SJSA1 (cell line): ENCODE results near the gene C6orf120. TPM values are rescaled to one million over a fixed set of nuclear protein-coding genes. Genes with fewer than 3 reads are reported as not detected.

ENCODE experiments used
- DNase-seq, 2 experiments: peaks; one replicate each; pipeline ENCODE4 v3.0.0-alpha.2; 2015 to 2020; ENCODE audit warnings: low spot score in 2 of 2, low read depth in 1 of 2
- H3K27ac ChIP-seq: fragments of 250-450 bp; sonication (Bioruptor Pico); 2 replicates; pipeline ENCODE4 v1.5.1; 2020; ENCODE audit warnings: mild to moderate bottlenecking, moderate library complexity
- H3K27me3 ChIP-seq: fragments of 250-450 bp; sonication (Bioruptor Pico); replicated peaks from 2 replicates; pipeline ENCODE4 v1.5.1; 2020; ENCODE audit warnings: mild to moderate bottlenecking, moderate library complexity
- H3K36me3 ChIP-seq: fragments of 250-450 bp; sonication (Bioruptor Pico); 2 replicates; pipeline ENCODE4 v1.5.1; 2020; ENCODE audit warnings: mild to moderate bottlenecking
- H3K4me1 ChIP-seq: fragments of 250-450 bp; sonication (Bioruptor Pico); replicated peaks from 2 replicates; pipeline ENCODE4 v1.6.1; 2021; ENCODE audit warnings: mild to moderate bottlenecking
- H3K4me3 ChIP-seq: fragments of 250-450 bp; sonication (Bioruptor Pico); 2 replicates; pipeline ENCODE4 v1.5.1; 2020; ENCODE audit warnings: mild to moderate bottlenecking
- H3K9me3 ChIP-seq: fragments of 250-450 bp; sonication (Bioruptor Pico); replicated peaks from 2 replicates; pipeline ENCODE4 v1.5.1; 2020; ENCODE audit warnings: mild to moderate bottlenecking
- total RNA-seq: library from RNA; depleted of rRNA; stranded (reverse); fragments of >200 nt; shearing (Covaris generic); gene quantifications from 2 replicates; pipeline ENCODE4 v1.2.3, GENCODE V29; 2014

The C6orf120 gene
- total RNA-seq, 1 experiment from 2014 or later = 34.0 TPM

DNA sequence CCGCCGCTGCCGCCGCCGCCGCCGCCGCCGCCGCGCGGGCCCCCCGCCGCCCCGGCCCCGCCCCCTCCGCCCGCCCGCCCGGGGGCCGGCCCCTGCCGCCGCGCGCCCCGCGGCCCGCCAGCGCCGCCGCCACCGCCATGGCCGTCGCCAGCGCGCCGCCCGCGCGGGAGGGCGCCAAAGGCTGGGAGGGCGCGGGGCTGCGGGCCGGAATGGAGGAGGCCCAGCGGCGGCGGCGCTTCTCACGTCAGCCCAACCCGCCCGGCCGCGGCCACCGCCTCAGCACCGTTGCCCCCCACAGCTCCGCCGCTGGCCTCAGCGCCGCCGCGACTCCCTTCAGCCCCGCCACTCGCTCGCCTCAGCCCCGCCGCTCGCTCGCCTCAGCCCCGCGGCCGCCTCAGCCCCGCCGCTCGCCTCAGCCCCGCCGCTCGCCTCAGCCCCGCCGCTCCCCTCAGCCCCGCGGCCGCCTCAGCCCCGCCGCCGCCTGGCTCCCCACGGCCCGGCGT, 22.1 kb downstream of the C6orf120 start:
- Histone ChIP-seq H3K27ac (no peak overlapping the region), H3K36me3 (peaks cover 7% of the 10 kb centered on the region), H3K9me3 (no peaks in the 10 kb centered on the region; the same call in 1 of the 2 replicates), H3K4me1 (peaks cover 18% of the 10 kb centered on the region), H3K4me3 (peak overlapping the region; percentile 96), H3K27me3 (no peaks in the 10 kb centered on the region)
- peak in 1 of 2 experiments; percentile 9 for DNase-seq

DNA sequence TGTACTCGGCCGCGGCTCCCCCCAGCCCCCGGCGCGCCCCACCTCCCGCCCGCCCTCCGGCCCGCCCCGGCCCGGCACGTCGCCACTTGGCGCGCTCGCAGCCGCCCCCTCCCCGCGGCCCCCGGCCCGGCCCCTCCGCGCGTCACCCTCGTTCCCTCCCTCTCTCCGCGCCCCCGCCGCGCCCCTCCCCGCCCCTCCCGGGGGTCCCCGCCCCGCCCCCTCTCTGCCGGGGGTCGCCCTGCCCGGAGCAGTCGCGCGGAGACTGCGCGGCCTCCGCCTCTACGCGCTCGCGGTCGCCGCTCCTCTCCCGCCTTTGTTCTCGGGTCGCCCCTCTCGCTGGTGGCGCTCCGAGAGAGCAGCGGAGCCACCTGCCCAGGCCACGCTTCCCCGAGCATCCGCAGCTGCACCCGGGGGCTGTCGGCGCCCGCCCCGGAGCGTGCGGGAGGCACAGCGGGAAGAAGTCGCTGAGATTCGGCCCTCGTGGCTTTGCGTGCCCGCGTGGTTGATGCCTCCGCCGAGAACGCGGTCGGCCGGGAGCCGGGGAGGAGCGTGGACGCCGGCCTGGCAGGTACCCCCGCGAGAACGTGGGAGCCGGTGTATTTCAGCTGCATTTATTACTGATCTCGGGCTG, 22.7 kb downstream of the C6orf120 start, which contains the start of gene PHF10:
Gene PHF10, minus strand, starts transcription at position 7 of the 631 bp plus-strand sequence. CDS start 569 bp downstream, outside the sequence.
- H3K27me3 ChIP-seq = no peaks in the 10 kb centered on the region
- peak in 1 of 2 experiments; percentile 37 for DNase-seq
- peak within 1 kb of the TSS; percentile 96 for H3K4me3 ChIP-seq
- peaks cover 7% of the 10 kb centered on the region for H3K36me3 ChIP-seq
- no peaks in the 10 kb centered on the region; the same call in 1 of the 2 replicates for H3K9me3 ChIP-seq
- peaks cover 18% of the 10 kb centered on the region for H3K4me1 ChIP-seq
- peak within 1 kb of the TSS; percentile 67 for H3K27ac ChIP-seq

DNA sequence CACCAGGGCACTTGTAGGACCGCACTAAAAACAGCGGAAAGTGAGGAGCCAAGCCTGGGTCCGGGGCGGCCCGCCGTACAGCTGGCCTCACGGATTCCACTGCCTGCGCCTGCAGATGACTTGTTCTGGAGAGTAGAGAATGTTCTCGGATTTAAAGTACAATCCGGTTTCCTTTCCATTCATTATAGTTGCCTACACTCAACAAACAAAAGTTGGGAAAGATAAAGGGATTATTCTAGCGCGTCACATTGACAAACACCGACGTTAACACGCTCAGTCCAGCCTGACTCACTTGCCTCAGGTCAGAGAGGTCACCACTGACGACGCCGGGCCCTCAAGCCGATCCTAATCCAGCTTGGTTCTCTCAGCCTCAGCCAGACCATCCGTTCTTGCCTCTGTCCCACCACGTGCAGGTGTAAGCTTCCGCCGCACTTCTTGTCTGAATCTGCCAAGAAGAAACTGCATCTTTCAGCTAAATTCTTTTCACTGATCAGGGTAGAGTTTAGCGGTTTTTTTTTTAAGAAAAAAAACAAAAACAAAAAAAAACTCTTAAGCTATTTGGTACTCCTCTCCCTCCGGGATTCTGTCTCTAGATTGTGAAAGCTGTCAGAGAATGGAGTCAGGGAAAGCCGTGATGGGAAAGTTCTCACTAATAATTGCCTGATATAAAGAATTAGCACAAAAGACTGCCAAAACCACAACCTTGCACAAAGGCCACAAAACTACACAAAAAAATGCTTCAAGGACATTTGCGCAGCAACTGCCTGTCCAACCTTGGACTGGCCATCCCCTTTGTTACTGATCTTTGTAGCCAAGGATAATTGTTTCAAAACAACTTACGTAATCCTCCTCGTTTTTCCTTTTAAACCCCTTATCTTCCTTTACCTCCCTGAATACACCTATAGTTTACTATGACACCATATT, 23.5 kb downstream of the C6orf120 start:
- Histone ChIP-seq H3K27me3 (no peaks in the 10 kb centered on the region), H3K9me3 (no peaks in the 10 kb centered on the region; the same call in 1 of the 2 replicates), H3K36me3 (peaks cover 7% of the 10 kb centered on the region), H3K4me1 (peaks cover 18% of the 10 kb centered on the region), H3K27ac (no peak overlapping the region), H3K4me3 (peak overlapping the region; percentile 46)
- no peak for DNase-seq

DNA sequence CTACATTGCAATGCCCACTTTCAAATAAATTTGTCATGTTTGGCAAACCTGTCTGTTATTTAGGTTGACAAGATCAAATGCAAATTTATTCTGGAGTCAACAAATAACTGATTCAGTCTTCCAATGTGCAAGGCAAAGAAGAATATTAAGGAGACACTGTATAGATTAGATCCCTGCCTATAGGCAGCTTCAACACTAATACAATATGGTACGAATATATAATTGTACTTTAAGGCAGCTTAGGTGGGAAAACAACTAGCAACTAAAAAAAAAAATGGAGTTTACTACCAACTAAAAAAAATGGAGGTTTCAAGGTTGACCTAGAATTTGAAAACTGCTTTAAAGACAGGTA, 24.1 kb downstream of the C6orf120 start:
- no peaks in the 10 kb centered on the region; the same call in 1 of the 2 replicates for H3K9me3 ChIP-seq
- H3K4me1 ChIP-seq = peaks cover 18% of the 10 kb centered on the region
- H3K27ac ChIP-seq = no peak overlapping the region
- H3K4me3 ChIP-seq = no peak overlapping the region
- peaks cover 7% of the 10 kb centered on the region for H3K36me3 ChIP-seq
- DNase-seq = no peak
- no peaks in the 10 kb centered on the region for H3K27me3 ChIP-seq

DNA sequence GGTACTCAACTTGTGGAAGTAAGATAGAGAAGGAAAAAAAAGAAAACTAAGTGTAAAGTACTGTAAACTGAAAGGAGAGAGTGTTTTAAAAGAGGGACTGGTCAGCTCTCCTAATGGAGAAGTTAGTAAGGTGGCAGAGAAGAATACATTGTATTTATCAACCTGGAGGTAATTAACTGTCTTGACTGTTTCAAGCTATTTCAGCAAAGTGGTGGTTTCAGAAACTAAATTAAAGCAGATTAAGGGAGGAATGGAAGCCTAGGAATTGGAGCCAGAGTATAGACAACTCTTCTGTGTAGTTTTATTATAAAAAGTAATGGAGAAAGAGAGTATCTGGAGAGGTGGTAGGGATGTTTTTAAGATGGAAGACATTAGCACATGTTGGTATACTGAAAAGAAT, 25.0 kb downstream of the C6orf120 start:
- DNase-seq = no peak
- Histone ChIP-seq H3K4me1 (peaks cover 15% of the 10 kb centered on the region), H3K36me3 (peaks cover 7% of the 10 kb centered on the region), H3K27me3 (no peaks in the 10 kb centered on the region), H3K4me3 (no peak overlapping the region), H3K27ac (no peak overlapping the region), H3K9me3 (no peaks in the 10 kb centered on the region; the same call in 1 of the 2 replicates)

DNA sequence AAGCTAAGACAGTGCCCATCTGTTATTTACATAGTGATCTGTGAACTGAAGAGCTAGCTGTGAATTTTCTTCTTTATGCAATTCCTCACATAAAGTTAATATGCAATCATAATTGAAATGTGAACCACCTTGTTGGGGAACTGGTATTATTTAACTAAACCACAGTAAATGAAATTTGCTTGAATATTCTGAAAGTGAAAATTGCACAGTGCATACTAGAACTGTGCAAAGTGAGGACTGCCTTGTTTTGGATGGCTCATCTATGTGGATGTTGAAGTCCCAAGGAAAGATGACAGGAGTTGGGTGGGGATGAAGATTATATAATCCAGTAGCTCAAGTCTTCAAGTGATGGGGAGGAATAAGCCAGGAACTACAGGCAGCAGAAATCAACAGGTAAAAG, 28.0 kb downstream of the C6orf120 start:
- no peak overlapping the region for H3K4me3 ChIP-seq
- H3K27me3 ChIP-seq = no peaks in the 10 kb centered on the region
- DNase-seq = no peak
- H3K27ac ChIP-seq = no peak overlapping the region
- no peaks in the 10 kb centered on the region for H3K36me3 ChIP-seq
- H3K4me1 ChIP-seq = peaks cover 2% of the 10 kb centered on the region
- H3K9me3 ChIP-seq = no peaks in the 10 kb centered on the region

DNA sequence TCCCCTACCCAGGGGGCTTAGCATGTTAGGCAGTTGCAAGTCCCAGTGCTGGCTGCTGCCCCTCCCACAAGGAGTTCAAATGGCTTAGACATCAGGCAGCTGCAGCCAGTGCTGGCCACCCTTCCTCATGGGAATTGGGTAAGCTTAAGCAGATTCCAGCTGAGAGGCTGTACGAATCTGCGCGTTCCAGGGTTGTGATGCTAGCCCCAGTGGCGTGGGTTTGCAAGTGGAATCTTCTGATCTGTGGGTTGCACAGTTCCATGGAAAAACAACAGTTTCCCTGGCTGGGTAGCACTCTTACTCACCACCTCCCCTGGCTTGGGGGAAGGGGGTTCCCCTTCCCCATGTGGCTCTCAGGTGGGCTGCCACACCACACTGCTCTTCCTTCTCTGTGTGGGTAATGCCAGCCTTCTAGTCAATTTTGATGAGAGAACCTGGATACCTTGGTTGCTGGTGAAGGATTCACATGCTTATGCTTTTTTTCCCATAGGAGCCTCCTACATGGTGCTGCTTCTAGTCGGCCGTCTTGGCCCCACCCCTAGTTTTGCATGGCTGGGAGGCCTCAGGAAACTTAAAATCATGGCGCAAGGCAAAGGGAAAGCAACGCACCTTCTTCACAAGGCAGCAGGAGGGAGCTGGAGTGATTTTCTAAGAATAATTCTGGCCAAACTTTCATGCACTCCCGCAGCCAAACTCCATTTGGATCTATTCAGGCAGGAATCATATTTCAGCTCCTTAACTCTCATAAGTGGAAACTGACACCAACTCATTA, 36.5 kb downstream of the C6orf120 start:
- Histone ChIP-seq H3K9me3 (no peaks in the 10 kb centered on the region), H3K36me3 (no peaks in the 10 kb centered on the region), H3K4me3 (no peak overlapping the region), H3K27me3 (no peaks in the 10 kb centered on the region), H3K27ac (no peak overlapping the region), H3K4me1 (no peaks in the 10 kb centered on the region)
- no peak for DNase-seq

DNA sequence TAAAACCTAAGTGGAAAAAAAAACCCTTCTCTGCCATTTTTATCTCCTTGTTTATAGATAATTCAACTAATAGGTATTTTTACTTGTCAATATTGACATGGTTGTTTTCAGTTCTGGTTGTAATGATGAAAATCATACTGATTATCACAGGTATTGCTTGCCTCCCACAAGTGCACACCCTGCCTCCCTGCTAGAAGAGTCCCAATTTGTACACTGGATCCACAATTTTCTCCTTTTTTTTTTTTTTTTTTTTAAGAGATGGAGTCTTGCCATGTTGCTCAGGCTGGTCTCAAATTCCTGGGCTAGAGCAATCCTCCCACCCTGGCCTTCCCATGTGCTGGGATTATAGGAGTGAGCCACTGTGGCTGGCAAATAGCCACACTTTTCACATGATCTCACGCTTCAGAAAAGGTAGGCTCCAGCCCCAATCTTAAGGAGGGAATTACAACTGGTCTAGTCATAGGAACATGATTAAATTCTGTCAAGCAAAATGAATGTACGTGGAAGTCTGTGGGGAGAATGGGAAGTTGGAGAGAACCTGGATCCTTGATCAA, 37.1 kb downstream of the C6orf120 start:
- Histone ChIP-seq H3K27ac (no peak overlapping the region), H3K9me3 (no peaks in the 10 kb centered on the region), H3K4me1 (no peaks in the 10 kb centered on the region), H3K27me3 (0 out of 2 replicates have a peak, but pooled peaks cover 2% of the 10 kb centered on the region), H3K36me3 (no peaks in the 10 kb centered on the region), H3K4me3 (no peak overlapping the region)
- no peak for DNase-seq

DNA sequence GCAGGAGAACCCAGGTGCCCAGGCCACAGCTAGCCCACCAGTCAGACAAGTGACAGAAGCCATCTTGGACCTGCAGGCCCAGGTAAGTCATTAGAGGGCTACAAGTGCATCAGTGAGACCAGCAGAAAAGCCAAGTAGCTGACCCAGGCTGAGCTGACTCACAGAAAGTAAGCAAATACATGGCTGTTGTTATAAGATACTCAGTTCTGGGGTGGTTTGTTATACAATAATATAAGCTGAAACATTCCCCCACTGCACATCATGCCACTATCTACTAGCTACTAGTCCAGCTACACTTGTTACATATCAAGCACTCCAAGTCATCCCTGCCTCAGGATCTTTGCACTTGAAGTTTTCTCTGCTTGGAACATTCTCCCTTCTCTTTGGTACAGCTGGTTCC, 39.4 kb downstream of the C6orf120 start:
- Histone ChIP-seq H3K27ac (no peak overlapping the region), H3K9me3 (no peaks in the 10 kb centered on the region), H3K4me1 (no peaks in the 10 kb centered on the region), H3K27me3 (0 out of 2 replicates have a peak, but pooled peaks cover 3% of the 10 kb centered on the region), H3K4me3 (no peak overlapping the region), H3K36me3 (no peaks in the 10 kb centered on the region)
- no peak for DNase-seq

DNA sequence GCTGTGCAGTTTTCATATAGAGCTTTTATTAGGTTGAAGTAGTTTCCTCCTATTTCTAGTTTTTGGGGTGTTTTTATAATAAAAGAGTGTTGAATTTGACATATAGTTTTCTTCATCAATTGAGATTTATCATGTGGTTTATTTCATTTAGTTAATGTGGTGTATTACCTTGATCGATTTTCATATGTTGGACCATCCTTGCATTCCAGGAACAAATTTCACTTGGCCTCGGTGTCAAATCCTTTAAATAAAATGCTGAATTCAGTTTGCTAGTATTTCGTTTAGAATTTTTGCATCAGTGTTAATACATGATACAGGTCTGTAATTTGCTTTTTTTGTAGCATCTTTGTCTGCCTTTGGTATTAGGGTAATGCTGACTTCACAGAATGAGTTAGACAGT, 43.5 kb downstream of the C6orf120 start:
- no peaks in the 10 kb centered on the region for H3K36me3 ChIP-seq
- H3K9me3 ChIP-seq = no peaks in the 10 kb centered on the region

DNA sequence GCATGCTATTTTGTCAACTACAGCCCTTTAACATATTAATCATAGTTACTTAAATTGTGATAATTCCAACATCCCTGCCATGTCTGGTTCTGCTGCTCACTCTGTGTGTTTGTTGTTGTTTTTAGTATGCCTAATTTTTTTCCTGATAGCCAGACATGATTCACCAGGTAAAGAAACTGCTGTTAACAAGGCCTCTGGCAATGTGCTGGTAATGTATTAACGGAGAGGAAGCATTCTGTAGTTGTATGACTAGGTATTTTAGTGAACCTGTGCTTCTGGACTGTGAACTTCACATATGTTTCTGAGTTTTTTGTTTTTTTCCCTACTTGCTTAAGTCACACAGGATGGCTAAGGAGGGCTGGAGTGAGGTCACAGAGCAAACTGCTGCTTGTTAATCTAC, 44.6 kb downstream of the C6orf120 start:
- H3K27me3 ChIP-seq = 0 out of 2 replicates have a peak, but pooled peaks cover 3% of the 10 kb centered on the region
- no peak for DNase-seq
- H3K4me1 ChIP-seq = no peaks in the 10 kb centered on the region
- H3K4me3 ChIP-seq = no peak overlapping the region
- H3K9me3 ChIP-seq = no peaks in the 10 kb centered on the region
- peaks cover 4% of the 10 kb centered on the region for H3K36me3 ChIP-seq
- H3K27ac ChIP-seq = no peak overlapping the region

More for the DNA sequence above, 43.5 kb downstream of the C6orf120 start:
- no peak for DNase-seq
- no peak overlapping the region for H3K27ac ChIP-seq
- no peak overlapping the region for H3K4me3 ChIP-seq
- 0 out of 2 replicates have a peak, but pooled peaks cover 3% of the 10 kb centered on the region for H3K27me3 ChIP-seq
- H3K4me1 ChIP-seq = no peaks in the 10 kb centered on the region

DNA sequence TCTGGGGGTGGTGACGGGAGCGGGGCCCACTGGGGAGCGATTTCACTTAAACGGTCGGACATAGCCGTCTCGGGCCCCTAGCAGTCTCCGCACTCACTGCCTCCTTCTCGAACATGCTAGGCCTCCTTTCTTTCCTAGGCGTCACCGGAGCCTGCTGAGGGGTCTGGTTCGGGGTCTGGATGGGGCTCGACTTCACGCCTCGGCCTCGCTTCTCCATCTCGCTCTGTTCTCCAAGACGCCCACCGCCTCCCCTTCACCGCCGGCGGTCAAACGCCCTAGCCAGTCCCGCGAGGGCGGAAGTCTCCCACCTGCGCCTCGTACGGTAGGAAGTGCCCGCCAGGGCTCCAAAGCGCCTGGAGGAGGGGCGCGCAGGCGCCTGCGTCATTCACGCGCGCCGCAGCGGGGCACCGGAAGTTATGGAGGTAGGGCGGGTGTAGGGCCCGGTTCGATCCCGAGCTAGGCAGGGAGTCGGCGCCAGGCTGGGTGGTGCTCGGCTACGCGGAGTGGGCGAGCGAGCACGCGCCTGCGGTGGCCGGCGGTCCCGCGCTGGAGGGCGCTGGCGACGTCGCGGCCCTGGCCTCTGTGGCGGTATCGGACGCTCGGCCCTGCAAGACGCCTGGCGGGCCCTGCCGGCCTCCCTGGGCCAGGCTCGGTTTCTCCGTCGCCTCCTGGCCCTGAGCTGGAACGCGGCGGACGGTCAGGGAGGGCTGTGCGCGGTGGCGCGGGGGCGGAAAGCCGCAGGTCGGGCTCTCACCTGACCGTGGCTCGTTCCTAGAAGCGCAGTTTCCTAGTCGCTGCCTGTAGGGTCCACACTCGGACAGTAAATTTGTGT, 49.5 kb downstream of the C6orf120 start, which contains the start of the genes DYNLT2 and ERMARD:
Gene DYNLT2, minus strand, starts transcription at position 331 of the 832 bp plus-strand sequence. Its CDS starts 114 bp downstream, at position 217.
Gene ERMARD, plus strand, starts transcription at position 381 of the 832 bp plus-strand sequence. Its CDS starts 36 bp downstream, at position 417.
- H3K27me3 ChIP-seq = no peaks in the 10 kb centered on the region
- H3K36me3 ChIP-seq = peaks cover 7% of the 10 kb centered on the region
- peaks cover 6% of the 10 kb centered on the region; the same call in 1 of the 2 replicates for H3K4me1 ChIP-seq
- H3K9me3 ChIP-seq = no peaks in the 10 kb centered on the region
- peak within 1 kb of the TSS; percentile 87 for H3K4me3 ChIP-seq
- H3K27ac ChIP-seq = peak within 1 kb of the TSS; percentile 92
- peak; percentile 94 to 96 for DNase-seq
